Pulmonary artery endothelial cell (primary cell): ENCODE results near the gene ANKS6. TPM values are rescaled to one million over a fixed set of nuclear protein-coding genes. Genes with fewer than 3 reads are reported as not detected.

ENCODE experiments used
- DNase-seq: peaks from one replicate; pipeline ENCODE4 v3.0.0-alpha.2; 2011; ENCODE audit warnings: low read depth, low spot score
- total RNA-seq: library from RNA; depleted of rRNA; stranded (reverse); fragments of >200 nt; gene quantifications from 2 replicates; pipeline ENCODE4 v1.2.3, GENCODE V29; 2014

ANKS6 gene
- total RNA-seq, 1 donor from 2014 or later = 13.5 TPM

GRCh38 chr9:98772364-98773155 is 23.8 kb downstream of the ANKS6 start:
- DNase-seq = no peak

- DNase-seq = no peak
Observed at GRCh38 chr9:98771209-98771874, 25.0 kb downstream of the ANKS6 start.

GRCh38 chr9:98770717-98771116 is 25.6 kb downstream of the ANKS6 start:
- no peak for DNase-seq

DNA sequence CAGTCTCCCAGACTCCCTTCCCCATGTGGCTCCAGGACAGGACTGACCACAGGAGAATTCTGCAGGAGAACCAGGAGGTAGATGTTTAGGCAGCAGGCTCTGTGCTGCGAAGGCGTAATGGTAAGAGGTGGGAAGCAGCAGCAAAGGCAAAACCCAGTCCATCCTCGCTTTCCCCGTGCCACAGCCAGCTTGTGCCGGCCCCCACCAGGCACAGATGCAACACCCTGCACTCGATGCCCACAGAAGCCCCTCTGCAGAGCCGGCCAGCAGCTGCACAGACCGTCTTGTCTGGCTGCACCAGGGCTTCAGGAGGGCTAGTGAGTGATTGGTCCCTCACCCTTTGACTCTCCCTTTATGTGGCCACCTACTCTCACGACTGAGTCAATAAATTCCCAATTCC is 28.0 kb downstream of the ANKS6 start:
- no peak for DNase-seq

GRCh38 chr9:98767915-98768314 is 28.4 kb downstream of the ANKS6 start:
- DNase-seq = no peak

- no peak for DNase-seq
Observed at GRCh38 chr9:98767196-98767595, 29.2 kb downstream of the ANKS6 start.

GRCh38 chr9:98766586-98766985 is 29.8 kb downstream of the ANKS6 start:
- DNase-seq = no peak

GRCh38 chr9:98765256-98765655 is 31.1 kb downstream of the ANKS6 start:
- DNase-seq = no peak

- DNase-seq = no peak
Observed at GRCh38 chr9:98763986-98764745, 32.2 kb downstream of the ANKS6 start.

GRCh38 chr9:98760231-98760630 is 36.1 kb downstream of the ANKS6 start:
- no peak for DNase-seq

DNA sequence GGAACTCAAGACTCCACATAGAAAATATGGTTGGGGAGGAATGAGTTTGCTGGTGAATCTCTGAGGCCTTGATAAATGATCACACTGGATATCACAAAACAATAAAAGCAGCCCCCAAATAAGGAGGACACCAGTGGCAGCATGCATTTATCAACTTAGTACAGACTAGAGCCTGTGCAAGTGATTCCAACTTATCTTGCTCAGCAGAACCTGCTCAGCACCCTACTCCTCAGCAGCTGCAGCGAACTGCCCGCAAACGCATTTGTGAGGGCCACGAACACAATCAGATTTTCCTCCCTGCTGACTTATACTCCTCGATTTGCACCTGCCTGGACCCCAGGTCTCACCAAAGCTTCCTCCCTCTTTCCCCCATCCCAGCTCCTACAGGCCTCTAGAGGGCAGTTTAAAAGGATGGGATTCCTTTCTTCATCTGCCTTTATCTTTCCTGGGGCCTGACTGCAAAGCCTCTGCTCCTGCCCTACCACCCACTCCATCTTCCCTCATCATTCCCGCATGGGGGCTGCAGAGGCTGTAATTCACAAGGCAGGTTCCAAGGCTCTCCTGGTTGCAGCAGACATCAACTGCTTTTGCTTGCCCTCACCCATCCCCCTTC is 41.2 kb downstream of the ANKS6 start:
- DNase-seq = no peak

- DNase-seq = no peak
Observed at GRCh38 chr9:98751210-98751609, 45.1 kb downstream of the ANKS6 start.

- DNase-seq = no peak
Observed at GRCh38 chr9:98750364-98751060, 45.8 kb downstream of the ANKS6 start.

- no peak for DNase-seq
Observed at GRCh38 chr9:98747476-98747875, 48.9 kb downstream of the ANKS6 start.

DNA sequence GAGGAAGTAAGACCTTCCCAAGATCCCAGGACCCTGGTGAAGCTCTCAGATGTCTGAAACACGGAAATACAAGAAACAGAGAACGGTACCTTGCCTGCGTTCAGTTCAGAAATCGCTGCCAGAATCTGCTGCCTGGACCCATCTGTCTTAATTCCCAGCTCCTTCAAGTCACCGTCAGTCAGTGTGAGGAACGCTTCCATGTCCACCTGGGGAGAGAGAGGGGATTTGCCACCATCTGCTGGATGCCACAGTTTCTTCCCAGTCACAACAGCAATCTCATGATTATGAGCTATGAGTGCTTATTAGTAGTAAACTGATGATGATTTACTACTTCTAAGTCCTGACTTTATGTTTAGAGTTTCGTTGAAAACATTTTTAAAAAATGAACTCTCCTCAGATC is 50.9 kb downstream of the ANKS6 start:
- no peak for DNase-seq

DNA sequence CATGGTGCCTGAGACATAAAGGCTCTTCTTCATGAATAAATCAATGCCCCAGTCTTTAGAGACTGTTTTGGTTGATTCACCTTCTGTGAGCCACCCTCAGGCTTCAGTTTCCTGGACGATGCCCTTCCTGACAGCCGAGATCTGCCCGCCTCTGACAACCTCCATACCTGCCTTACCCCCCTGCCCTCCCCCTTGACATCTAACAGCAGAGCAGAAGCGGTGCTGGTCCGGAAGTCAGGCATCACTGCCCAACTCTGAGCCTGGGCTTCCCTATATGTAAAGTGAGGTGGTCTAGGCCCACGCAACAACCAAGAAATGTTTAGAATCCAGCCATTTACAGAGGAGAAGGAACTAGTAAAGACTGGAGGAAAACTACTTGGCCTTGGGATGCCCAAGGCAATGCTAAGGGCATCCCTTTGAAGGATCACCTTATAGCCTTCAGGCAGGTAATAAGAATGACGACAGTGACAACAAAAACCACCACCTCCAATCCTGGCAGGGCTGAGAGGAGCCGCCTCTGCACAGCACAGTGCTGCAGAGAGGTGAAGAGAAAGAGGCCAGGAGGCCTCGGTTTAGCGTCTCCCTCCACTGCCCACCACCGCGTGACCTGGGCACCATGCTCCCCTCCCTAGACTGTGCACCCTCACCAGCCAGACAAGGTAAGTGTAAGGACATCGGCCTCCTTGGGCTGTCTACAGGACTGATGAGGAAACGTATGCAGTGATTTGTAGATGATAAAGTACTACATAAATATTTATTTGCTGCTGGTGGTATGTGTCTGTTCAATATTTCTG is 52.3 kb downstream of the ANKS6 start:
- no peak for DNase-seq

- no peak for DNase-seq
Observed at GRCh38 chr9:98743329-98743728, 53.0 kb downstream of the ANKS6 start.

DNA sequence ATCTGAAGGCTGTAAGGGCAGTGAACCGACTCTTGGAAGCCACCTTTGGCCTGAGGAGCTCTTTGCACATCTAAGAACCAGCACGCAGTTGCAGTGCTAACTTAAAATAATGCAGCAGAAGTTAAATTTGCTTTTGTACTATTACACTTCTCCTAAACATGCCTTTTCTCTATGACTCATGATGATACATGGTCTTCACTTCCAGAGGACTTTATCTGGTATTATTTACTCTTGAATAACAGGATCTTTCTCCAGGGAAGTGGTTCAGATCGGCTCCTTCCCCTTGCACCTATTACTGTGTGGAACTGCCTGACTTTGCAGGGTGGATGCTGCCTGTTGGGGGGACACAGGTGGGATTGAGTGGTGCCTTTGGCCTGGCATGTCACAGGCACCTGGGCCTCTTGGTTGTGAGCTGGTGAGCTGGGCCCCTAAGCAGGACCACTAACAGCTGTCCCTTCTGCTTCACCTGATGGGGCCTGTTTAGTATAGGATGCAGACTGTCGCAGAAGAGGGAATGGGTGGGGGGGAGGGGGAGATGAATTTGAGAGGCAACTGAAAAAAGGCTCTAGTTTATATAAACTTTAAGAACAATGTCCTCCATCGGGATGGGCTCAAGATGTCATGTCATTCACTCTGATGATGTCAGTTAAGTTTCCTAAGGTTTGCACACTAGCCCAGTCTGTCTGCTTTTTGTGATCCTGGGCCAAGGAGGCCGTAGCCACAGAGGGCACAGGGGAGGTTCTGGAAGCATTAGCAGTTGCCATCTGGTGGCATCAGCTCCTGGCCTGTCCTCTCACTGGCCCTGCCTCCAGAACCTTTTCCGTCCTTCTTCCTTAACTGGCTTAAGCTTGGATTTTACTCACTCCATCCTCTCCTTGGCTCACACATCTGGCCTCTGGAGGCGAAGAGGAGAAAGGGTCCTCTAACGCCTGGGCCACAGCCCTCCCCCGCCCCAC is 53.8 kb downstream of the ANKS6 start:
- no peak for DNase-seq

DNA sequence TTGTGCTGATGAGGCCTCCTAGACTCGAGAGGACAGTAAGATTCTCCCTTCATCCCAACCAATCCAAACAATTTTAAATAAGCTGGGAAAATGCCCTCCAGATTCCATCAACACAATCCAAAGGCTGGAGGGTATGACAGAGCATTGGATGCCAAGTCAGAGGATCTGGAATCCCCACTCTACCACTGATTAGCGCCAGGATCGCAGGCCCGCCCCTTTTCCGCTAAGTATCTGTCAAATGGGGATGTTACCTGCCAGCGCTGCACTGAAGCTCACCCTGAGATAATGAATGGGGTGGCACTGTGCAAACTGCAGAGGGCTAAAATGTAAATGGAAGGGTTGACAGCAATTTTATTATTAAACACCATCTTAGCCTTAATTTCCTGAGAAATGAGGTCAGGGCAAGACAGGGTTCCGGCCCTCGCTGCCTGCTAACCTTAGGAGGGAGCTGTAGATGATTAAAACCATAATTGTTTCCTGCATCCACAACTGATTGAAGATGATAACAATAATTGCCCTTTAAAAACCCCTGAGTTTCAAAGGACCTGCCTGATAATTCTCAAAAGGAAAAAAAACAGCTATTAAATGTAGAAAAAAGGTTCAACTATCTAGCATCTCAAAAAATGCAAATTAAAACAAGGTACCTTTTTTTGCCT is 56.0 kb downstream of the ANKS6 start:
- no peak for DNase-seq
